Mucosa of rectum (tissue), 2 donors: Measurements from ENCODE around the gene CEP85.

ENCODE experiments used
- H3K27ac ChIP-seq, 2 donors: one replicate each; pipeline ENCODE4 v1.7.0; 2013; ENCODE audit warnings: inconsistent platforms in 2 of 2, low read depth in 2 of 2, low read length in 2 of 2
- H3K27me3 ChIP-seq, 2 donors: one replicate each; pipeline ENCODE4 v1.7.0; 2013; ENCODE audit warnings: low read length in 2 of 2; ENCODE audit not compliant: control insufficient read depth in 2 of 2, insufficient read depth in 2 of 2
- H3K36me3 ChIP-seq, 2 donors: one replicate each; pipeline ENCODE4 v1.7.0; 2013; ENCODE audit warnings: low read length in 2 of 2; ENCODE audit not compliant: control insufficient read depth in 2 of 2, insufficient read depth in 2 of 2
- H3K4me1 ChIP-seq, 2 donors: one replicate each; pipeline ENCODE4 v1.7.0; 2013; ENCODE audit warnings: low read length in 2 of 2, mild to moderate bottlenecking in 1 of 2; ENCODE audit not compliant: control insufficient read depth in 2 of 2, insufficient read depth in 2 of 2
- H3K4me3 ChIP-seq, 2 donors: one replicate each; pipeline ENCODE4 v1.7.0; 2013; ENCODE audit warnings: low read length in 2 of 2
- H3K9ac ChIP-seq, 2 donors: one replicate each; pipeline ENCODE4 v1.7.0; 2013; ENCODE audit warnings: low read length in 2 of 2, low read depth in 1 of 2, mild to moderate bottlenecking in 1 of 2
- H3K9me3 ChIP-seq, 2 donors: one replicate each; pipeline ENCODE4 v1.7.0; 2013; ENCODE audit warnings: low read length in 2 of 2; ENCODE audit not compliant: control insufficient read depth in 2 of 2
- donor health status: healthy.
- donor health status: Normal muscosa, but diverticular disease.

CEP85 gene

DNA sequence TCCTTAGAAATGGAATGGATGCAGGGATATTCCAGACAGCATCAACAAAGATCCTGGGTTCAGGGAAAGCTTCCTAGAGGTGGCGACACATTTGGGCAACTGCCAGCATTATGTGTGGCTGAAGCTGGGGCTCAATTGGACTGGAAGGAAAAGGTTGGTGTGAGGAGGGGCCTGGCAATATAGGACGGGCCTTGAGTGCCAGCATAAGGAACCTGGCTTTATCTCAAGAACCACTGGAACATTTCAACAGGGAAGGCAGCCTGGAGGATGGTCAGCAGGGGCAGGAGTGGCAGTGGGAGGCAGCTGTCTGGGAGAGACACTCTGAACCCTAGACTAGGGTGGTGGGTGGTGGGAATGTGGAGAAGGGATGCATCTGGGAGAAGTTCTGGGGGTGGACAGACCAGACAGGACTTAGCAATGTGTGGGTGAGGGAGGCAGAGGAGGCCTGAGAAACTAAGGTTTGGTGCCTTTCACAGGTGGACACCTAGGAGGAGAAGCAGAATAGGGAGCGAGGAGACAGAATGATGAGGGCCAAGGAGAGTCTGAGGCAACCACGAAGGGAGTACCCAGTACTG is 49.4 kb downstream of the CEP85 start:
- Histone ChIP-seq H3K9ac (no peak overlapping the region), H3K36me3 (peaks cover 11 to 12% of the 10 kb centered on the region in 2 donors), H3K27ac (peak overlapping the region; percentile 14 to 32), H3K4me1 (peaks cover 62 to 63% of the 10 kb centered on the region in 2 donors), H3K4me3 (no peak overlapping the region), H3K9me3 (no peaks in the 10 kb centered on the region), H3K27me3 (no peaks in the 10 kb centered on the region)

- Histone ChIP-seq H3K27ac (peak overlapping the region; percentile 1 to 64), H3K9me3 (no peaks in the 10 kb centered on the region), H3K27me3 (no peaks in the 10 kb centered on the region), H3K36me3 (peaks cover 11 to 12% of the 10 kb centered on the region in 2 donors), H3K4me3 (no peak overlapping the region), H3K9ac (peak overlapping the region; percentile 21 to 34), H3K4me1 (peaks cover 62 to 65% of the 10 kb centered on the region in 2 donors)
These were observed 50.0 kb downstream of the CEP85 start for GRCh38 chr1:26283871-26284596.

DNA sequence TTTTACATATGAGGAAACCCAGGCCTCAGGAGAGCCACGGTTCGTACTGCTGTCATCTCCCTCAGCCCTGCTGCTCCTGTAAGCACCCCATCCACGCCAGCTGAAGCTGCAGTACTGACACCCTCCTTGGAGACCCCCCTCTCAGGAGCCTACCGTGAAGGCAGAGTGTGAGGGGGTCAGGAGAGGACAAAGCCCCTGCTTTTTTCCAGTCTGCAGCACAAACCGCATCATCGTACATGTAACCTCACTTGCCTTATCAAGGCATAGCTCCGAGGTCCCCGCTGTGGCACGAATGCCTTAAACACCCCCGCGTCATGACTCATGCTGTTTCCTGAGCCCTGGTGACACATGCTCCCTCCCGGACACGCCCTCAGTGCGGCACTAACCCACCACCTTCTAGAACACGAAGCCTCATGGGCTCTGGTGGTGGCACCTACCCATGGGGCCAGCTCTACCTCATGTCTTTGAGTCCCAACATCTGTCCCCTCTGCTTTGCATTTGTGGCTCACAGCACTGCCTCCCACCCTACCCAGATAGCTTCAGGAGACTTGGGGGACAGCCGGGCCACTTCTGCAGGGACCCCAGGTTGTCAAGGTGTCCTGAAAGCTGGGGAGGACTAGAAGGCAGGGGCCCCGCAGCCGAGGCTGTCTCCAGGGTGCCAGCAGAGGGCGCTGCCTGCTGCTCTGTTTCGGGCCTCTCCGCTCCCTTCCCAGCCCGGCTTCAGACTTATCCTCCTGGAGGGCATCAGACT is 50.8 kb downstream of the CEP85 start:
- Histone ChIP-seq H3K4me1 (peaks cover 63 to 66% of the 10 kb centered on the region in 2 donors), H3K36me3 (peaks cover 11 to 12% of the 10 kb centered on the region in 2 donors), H3K9ac (peak overlapping the region; percentile 21 to 34), H3K27ac (peak overlapping the region; percentile 58 to 64), H3K9me3 (no peaks in the 10 kb centered on the region), H3K4me3 (no peak overlapping the region), H3K27me3 (no peaks in the 10 kb centered on the region)

DNA sequence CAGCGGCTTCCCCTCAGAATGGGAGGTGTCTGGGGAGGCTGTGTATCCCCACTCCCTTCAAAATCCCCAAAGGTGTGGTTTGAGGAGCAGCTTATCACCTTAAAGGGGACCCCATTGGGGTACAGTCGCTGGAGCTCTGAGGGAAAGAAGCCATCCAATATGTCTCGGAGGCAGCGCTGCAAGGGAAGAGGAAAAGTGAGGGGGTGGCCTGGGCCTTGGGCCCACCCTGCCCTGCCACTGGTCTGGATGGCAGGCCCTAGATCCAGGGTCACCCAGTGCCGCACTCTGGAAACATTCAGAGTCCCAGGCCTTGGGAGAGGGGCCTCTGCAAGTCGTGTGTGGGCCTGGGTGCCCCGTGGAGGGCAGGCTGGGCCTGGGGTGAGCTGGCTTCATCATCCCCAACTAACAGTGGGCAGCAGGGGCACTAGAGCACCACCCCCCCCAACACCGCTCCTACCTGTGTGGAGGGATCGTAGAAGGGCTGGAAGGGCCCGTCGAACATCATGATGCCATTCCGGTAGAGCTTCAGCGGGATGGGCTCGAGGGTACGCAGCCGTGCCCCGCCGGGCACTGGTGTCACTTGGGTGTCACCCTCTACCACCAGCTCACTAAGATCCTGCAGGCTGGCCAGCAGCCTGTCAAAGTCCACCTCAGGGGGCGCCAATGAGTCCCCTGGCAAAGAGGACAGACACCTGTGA is 51.5 kb downstream of the CEP85 start:
- H3K9ac ChIP-seq = peak overlapping the region in 1 of 2 donors; percentile 21
- H3K36me3 ChIP-seq = peaks cover 11 to 12% of the 10 kb centered on the region in 2 donors
- H3K9me3 ChIP-seq = no peaks in the 10 kb centered on the region
- H3K27ac ChIP-seq = peak overlapping the region; percentile 8 to 64
- no peak overlapping the region for H3K4me3 ChIP-seq
- H3K27me3 ChIP-seq = no peaks in the 10 kb centered on the region
- H3K4me1 ChIP-seq = peaks cover 70 to 71% of the 10 kb centered on the region in 2 donors

DNA sequence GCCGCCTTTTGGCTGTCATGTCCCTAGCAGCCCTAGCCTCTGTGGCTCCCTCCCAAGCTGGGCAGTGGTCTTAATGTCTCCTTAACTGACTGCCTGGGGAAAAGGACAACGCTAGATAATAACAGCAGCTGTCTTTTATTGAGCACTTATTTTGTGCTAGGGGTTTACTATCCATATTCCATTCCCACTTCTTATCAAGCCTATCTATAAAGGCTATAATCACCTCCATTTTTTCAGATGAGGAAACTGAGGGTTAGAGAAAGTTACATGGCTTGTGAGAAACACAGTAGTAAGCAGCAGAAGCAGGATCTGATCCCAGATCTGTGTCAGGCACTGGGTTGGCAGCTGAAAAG is 52.0 kb downstream of the CEP85 start:
- Histone ChIP-seq H3K4me3 (no peak overlapping the region), H3K27ac (peak overlapping the region; percentile 8 to 64), H3K9me3 (no peaks in the 10 kb centered on the region), H3K9ac (no peak overlapping the region), H3K27me3 (no peaks in the 10 kb centered on the region), H3K4me1 (peaks cover 69 to 71% of the 10 kb centered on the region in 2 donors), H3K36me3 (peaks cover 9 to 10% of the 10 kb centered on the region in 2 donors)

DNA sequence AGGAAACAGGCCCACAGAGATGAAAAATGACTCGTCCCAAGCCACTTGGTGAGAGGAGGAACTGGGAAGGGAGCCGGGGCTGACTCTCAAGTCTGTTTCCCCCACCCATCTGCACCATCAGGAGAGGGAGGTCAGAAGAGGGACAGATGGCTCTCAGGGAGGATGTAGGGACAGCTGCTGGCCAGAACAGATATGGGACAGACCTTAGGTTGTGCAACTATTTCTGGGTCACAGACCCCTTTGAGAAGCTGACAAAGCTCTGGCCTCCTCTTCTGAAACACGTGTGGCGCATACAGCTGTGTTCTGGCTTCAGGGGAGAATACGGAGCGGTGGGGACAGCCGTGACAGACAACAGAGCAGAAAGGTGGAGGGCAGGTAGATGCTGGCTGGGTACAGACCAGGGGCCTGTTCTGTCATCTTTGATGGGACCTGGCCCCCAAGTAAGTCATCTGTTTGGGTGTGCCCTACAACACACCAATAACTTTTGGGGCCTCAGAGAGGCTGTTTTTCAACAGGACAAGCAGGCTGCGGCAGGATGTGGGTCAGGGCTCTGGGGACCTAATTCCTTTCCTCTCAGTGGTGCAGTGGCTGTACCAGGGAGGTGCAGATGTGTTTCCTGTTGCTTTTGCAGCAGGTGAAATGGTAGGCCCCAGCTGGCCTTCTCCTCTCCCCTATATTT is 53.2 kb downstream of the CEP85 start:
- H3K36me3 ChIP-seq = peaks cover 0 to 3% of the 10 kb centered on the region in 2 donors
- H3K9ac ChIP-seq = peak overlapping the region in 1 of 2 donors; percentile 56

DNA sequence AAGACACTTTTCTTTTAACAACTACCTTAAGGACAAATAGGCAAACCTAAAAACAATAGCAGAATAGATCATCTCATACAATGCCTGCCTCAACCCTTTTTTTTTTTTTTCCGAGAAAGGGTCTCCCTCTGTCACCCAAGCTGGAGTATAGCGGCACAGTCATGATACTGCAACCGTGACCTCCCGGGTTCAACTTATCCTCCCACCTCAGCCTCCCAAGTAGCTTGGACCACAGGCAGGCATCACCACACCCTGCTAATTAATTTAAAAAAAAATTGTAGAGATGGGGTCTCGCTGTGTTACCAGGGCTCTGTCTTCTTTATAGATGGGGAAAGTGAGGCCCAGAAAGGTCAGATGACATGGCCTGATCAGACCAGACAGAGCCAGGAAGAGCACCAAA is 53.8 kb downstream of the CEP85 start:
- Histone ChIP-seq H3K27me3 (no peaks in the 10 kb centered on the region), H3K27ac (peak overlapping the region; percentile 63 to 85), H3K9me3 (no peaks in the 10 kb centered on the region), H3K4me1 (peaks cover 55 to 64% of the 10 kb centered on the region in 2 donors), H3K4me3 (no peak overlapping the region), H3K9ac (no peak overlapping the region), H3K36me3 (peaks cover 0 to 3% of the 10 kb centered on the region in 2 donors)

More for the DNA sequence above, 53.2 kb downstream of the CEP85 start:
- Histone ChIP-seq H3K4me1 (peaks cover 60 to 66% of the 10 kb centered on the region in 2 donors), H3K27ac (peak overlapping the region; percentile 63 to 85), H3K4me3 (no peak overlapping the region), H3K9me3 (no peaks in the 10 kb centered on the region), H3K27me3 (no peaks in the 10 kb centered on the region)

DNA sequence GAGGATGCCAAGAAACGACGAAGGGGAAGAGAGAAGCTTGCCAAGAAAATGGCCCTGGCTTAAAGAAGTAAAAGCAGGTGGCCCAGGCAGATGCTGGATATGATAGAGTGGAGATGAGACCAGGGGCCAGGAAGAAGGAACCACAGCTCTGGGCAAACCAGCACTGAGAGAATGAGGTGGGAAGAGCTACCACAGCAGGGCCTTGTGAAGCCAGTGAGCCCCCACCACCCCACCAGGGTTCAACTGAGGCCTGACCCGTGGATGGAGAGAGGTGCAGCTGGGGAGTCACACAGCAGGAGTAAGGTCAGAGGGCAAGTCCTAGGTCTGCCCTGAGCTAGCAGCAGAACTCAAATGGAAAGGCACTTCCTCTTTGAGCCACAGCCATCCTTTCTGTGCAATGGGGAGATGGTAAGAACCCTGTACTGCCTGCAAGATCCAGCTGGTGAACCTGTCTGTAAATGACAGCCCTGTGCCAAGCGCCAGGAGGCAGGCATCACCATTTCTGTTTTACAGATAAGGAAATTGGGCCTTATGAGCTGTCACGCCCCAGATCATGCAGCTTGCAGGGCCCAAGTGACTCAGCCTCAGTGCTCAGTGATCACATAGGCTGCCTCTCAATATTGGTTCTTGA is 54.4 kb downstream of the CEP85 start:
- no peak overlapping the region for H3K4me3 ChIP-seq
- peaks cover 0 to under 1% of the 10 kb centered on the region in 2 donors for H3K36me3 ChIP-seq
- H3K9ac ChIP-seq = no peak overlapping the region
- H3K9me3 ChIP-seq = no peaks in the 10 kb centered on the region
- no peaks in the 10 kb centered on the region for H3K27me3 ChIP-seq
- H3K27ac ChIP-seq = peak overlapping the region; percentile 63 to 85
- H3K4me1 ChIP-seq = peaks cover 51 to 62% of the 10 kb centered on the region in 2 donors
